A172 (cell line): ENCODE results near the gene SPATA6. TPM values are rescaled to one million over a fixed set of nuclear protein-coding genes. Genes with fewer than 3 reads are reported as not detected.

Experiments used
- DNase-seq: peaks from one replicate; pipeline ENCODE4 v3.0.0-alpha.2; 2015; ENCODE audit warnings: low spot score
- total RNA-seq: library from RNA; depleted of rRNA; stranded (reverse); fragments of >200 nt; shearing (Covaris generic); gene quantifications from 2 replicates; pipeline ENCODE4 v1.2.3, GENCODE V29; 2014; rRNA removed

The SPATA6 gene
- total RNA-seq, 1 experiment from 2014 or later: 1.2 TPM

DNA sequence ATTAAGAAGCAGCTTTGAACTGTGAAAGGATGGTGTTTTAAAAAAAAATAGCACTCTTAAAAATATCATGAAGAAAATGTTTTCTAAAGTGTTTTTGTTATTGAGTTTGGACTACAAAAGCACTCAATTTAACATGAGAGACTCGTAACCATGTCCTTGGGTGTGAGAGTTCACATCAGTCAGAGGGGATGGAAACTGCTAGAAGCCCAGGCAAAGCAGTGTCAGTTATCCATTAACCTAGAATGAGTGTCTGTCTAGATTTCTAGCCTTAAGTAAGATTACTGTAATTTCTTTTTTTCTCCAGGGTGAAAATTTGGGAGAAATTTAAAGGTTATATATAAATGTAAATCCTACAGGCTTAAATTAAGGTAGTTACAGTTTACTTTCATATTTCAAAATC lies 217.8 kb downstream of the SPATA6 start:
- no peak for DNase-seq

DNA sequence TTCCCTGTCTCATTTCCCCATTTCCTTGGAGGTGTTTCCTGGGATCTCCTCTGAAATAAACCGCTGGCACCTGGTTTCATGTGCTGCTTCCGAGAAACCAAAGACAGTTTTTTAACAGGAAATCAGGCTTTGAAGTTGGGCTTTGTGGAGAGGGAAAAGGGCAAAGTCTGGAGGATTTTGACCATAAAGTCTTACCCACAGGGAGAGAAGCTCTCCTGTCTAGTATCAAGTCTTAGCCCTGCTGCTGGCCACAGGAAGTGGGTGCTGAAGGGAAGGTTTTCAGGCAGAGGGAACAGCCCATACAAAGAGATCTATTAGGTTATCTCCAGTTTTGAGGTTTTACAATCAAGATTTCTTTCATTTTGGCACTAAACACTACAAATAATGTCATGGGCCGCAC lies 220.2 kb downstream of the SPATA6 start:
- no peak for DNase-seq

DNA sequence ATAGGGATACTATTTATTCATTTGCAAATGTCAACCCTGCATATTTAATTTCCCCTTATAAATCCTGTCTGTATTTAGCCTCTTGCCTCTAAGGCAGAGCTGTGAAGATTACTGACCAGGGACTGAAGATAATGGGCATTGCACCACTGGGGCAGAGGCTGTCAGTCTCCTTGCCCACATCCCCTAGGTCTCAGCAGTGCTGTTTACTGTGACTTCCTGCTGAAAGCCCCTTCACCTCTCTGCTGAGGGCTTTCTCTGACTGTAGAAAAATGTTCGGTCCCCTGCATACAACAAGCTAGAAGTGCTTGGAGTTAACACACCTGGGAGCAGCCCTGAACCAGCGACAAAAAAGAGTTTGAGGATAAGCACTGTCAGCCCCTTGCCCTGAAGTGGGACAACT lies 220.7 kb downstream of the SPATA6 start:
- no peak for DNase-seq

DNA sequence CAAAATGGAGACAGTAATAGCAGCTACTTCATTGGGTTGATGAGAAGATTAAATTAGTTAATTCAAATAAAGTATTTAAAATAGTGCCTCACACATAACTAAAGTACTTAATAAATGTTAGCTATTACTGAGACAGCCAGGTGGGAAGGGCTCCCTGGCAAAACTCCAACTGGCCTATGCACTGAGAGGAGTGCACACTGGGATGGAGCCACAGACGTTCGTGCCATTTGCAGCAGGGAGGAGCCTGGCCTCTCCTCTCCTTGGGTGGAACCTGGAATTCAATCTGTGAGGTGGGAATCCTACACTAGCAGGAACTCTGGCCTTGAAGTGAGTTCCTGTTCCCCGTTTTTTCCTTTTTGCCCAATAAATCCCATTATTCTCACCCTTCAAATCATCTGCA lies 221.4 kb downstream of the SPATA6 start:
- DNase-seq: no peak

DNA sequence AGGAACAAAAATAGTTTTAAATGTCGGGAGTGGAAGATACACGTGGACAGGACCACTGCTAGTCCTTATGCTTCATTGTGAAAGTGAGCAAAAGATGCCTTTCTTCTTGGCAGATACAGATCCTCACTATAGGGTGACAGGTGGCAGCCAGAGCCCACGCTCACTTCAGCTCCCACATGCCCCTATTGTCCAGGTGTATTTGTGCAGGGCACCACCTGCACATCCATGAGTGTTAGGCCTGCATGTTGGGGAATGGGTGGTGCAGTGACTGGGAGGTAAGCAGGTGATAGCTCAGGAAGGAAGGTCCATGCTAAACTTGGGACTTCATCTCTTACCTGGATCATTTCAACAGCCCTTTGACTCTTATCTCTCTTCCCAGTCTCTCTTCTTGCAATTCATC lies 222.1 kb downstream of the SPATA6 start:
- DNase-seq: no peak

DNA sequence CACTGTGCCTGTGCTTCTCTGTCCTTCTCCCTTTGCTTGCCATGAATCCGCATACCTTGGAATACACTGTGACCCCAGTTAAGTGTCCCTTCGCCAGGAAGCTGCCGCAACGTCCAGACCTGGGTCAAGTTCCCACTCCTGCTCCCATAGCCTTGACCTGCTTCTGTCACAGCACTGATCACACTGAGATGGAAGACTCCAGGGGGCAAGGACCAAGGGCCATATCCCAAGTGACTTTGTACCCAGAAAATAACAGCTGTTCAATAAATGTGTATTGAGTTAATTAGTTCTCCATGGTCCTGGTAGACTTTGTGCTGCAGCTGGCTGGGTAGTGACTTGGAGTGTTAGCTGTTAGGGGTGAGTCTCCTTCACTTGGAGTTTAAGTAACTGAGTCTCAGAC lies 223.6 kb downstream of the SPATA6 start:
- no peak for DNase-seq

DNA sequence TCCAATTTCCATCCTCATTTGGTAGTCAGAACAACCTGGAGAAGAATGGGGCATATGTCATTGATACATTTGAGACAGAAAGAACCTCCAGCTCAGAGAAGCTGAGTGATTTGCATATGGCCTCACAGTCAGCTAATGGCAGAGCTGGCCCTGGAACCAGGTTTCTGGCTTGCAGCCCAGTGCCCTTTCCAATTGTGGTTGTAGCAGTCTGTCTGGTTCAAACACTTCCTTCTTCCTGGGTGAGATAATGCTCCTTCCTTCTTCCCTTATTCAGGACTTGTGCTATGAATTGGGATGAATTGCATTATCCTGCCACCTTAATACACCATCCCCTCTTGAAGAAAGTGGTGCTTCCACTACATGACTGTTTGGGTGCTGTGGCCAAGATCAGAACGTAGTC lies 225.3 kb downstream of the SPATA6 start:
- no peak for DNase-seq

Other genes starting within 250 kb of the SPATA6 start
- gene SLC5A9, start 249.5 kb downstream of the SPATA6 start, total RNA-seq: not detected in 2 replicates